Peyer's patch (tissue), 4 donors: ENCODE data around the gene F11R.

Experiments used
- CTCF ChIP-seq, 6 experiments: fragments of 450-650 bp in 4 of 6; fragments of 200-600 bp in 2 of 6; sonication (generic) in 1 of 6; IDR thresholded peaks; one replicate each; pipeline ENCODE4 v1.5.1; 2017 to 2019; ENCODE audit warnings: antibody characterized with exemption in 6 of 6, mild to moderate bottlenecking in 3 of 6, moderate library complexity in 1 of 6
- POLR2A ChIP-seq, 2 donors: fragments of 450-650 bp; IDR thresholded peaks; one replicate each; pipeline ENCODE4 v1.5.1; 2017; ENCODE audit warnings: antibody characterized with exemption in 2 of 2, mild to moderate bottlenecking in 2 of 2, moderate library complexity in 2 of 2

GRCh38 chr1:161059293-161059692 lies 38.3 kb upstream of the F11R start:
- no peak for TF ChIP-seq POLR2A (IDR thresholded peaks at IDR 0.05)
- no peak for TF ChIP-seq CTCF (IDR thresholded peaks at IDR 0.05)
